Endothelial cell of umbilical vein (primary cell): Measurements from ENCODE around the gene TAS1R3. TPM values are rescaled to one million over a fixed set of nuclear protein-coding genes. Genes with fewer than 3 reads are reported as not detected.

Source experiments
- BruUV-seq: library from RNA; stranded (reverse); fragments of 400-500 nt; replicated peaks from 2 replicates; lab custom pipeline; 2021; lab: Mats Ljungman, UMichigan
- CTCF ChIA-PET: fragments of 300-600, 350-600 bp; sonication (Branson Sonifier 250); formaldehyde crosslinking; loops from one replicate; lab custom pipeline; 2021; ENCODE audit warnings: antibody characterized with exemption, inconsistent platforms; lab: Charles Lee
- POLR2A ChIA-PET: fragments of 300-600, 350-600 bp; sonication (Branson Sonifier 250); formaldehyde crosslinking; loops from one replicate; lab custom pipeline; 2021; ENCODE audit warnings: antibody characterized with exemption, inconsistent platforms; lab: Charles Lee
- DNase-seq: peaks from one replicate; pipeline ENCODE4 v3.0.0-alpha.2; 2011; ENCODE audit warnings: low read depth, low spot score
- FAIRE-seq: peaks from 2 replicates; lab custom pipeline; 2011; peaks lifted over from hg19 to GRCh38; lab: Jason Lieb, UNC
- H2AFZ ChIP-seq: 2 replicates; pipeline ENCODE4 v1.6.0; 2012; ENCODE audit warnings: low read depth, low read length, control low read depth, inconsistent platforms
- H3K27ac ChIP-seq: 2 replicates; pipeline ENCODE4 v1.5.1; 2011; ENCODE audit warnings: low read depth, mild to moderate bottlenecking, control low read depth, low read length, moderate library complexity; ENCODE audit not compliant: insufficient read depth
- H3K27me3 ChIP-seq, 2 experiments: 2 replicates each; pipeline versions ENCODE4 v1.6.0 to v1.6.1; 2011; ENCODE audit warnings: low read length in 2 of 2, mixed read lengths in 1 of 2; ENCODE audit not compliant: control insufficient read depth in 2 of 2, insufficient read depth in 2 of 2
- H3K36me3 ChIP-seq, 2 experiments: 2 replicates in 1 of 2; 3 replicates in 1 of 2; pipeline ENCODE4 v1.5.1; 2011; ENCODE audit warnings: low read length in 2 of 2, mild to moderate bottlenecking in 1 of 2, moderate library complexity in 1 of 2; ENCODE audit not compliant: control insufficient read depth in 2 of 2, insufficient read depth in 2 of 2; ENCODE audit errors: extremely low read depth in 1 of 2
- H3K4me1 ChIP-seq: 3 replicates; pipeline ENCODE4 v1.5.1; 2011; ENCODE audit warnings: mild to moderate bottlenecking, low read length; ENCODE audit not compliant: control insufficient read depth, insufficient read depth; ENCODE audit errors: extremely low read depth
- H3K4me2 ChIP-seq: 2 replicates; pipeline ENCODE4 v1.6.1; 2011; ENCODE audit warnings: low read length, control low read depth, mixed read lengths; ENCODE audit not compliant: insufficient read depth
- H3K4me3 ChIP-seq, 3 experiments: fragments of 200-600 bp in 1 of 3; sonication (generic), shearing (Covaris generic) in 1 of 3; replicated peaks in 1 of 3; 2 replicates each; pipeline ENCODE4 v1.5.1; 2011 to 2016; ENCODE audit warnings: control low read depth in 3 of 3, low read length in 3 of 3, mild to moderate bottlenecking in 2 of 3, inconsistent platforms in 1 of 3, low read depth in 1 of 3, moderate library complexity in 1 of 3; ENCODE audit not compliant: insufficient read depth in 1 of 3
- H3K79me2 ChIP-seq: 2 replicates; pipeline ENCODE4 v1.6.0; 2012; ENCODE audit warnings: low read length, inconsistent platforms; ENCODE audit not compliant: control insufficient read depth, insufficient read depth
- H3K9ac ChIP-seq: replicated peaks from 2 replicates; pipeline ENCODE3; 2011; ENCODE audit warnings: low read length, control low read depth; ENCODE audit not compliant: insufficient read depth; ENCODE audit errors: extremely low read depth
- H3K9me1 ChIP-seq: replicated peaks from 3 replicates; pipeline ENCODE4 v1.6.0; 2011; ENCODE audit warnings: mild to moderate bottlenecking, low read length; ENCODE audit not compliant: control insufficient read depth, insufficient read depth; ENCODE audit errors: extremely low read depth
- H3K9me3 ChIP-seq: replicated peaks from 2 replicates; pipeline ENCODE4 v1.5.1; 2012; ENCODE audit warnings: low read length, inconsistent platforms; ENCODE audit not compliant: control insufficient read depth, insufficient read depth
- H4K20me1 ChIP-seq: replicated peaks from 2 replicates; pipeline ENCODE3; 2011; ENCODE audit warnings: mild to moderate bottlenecking, low read length; ENCODE audit not compliant: control insufficient read depth, insufficient read depth; ENCODE audit errors: extremely low read depth
- EZH2 ChIP-seq: IDR thresholded peaks from 2 replicates; pipeline ENCODE4 v1.6.1; 2012; ENCODE audit warnings: borderline replicate concordance, low read depth, mild to moderate bottlenecking, moderate library complexity, low read length, inconsistent platforms; ENCODE audit not compliant: severe bottlenecking
- FOS ChIP-seq: IDR thresholded peaks from 2 replicates; pipeline ENCODE4 v1.6.1; 2011; ENCODE audit warnings: mild to moderate bottlenecking, low read length, moderate library complexity, borderline replicate concordance; ENCODE audit not compliant: insufficient read depth
- GATA2 ChIP-seq: IDR thresholded peaks from 2 replicates; pipeline ENCODE4 v1.7.0; 2011; ENCODE audit warnings: low read depth, mild to moderate bottlenecking, moderate library complexity, mixed read lengths, low read length; ENCODE audit not compliant: insufficient read length, insufficient read depth
- JUN ChIP-seq: IDR thresholded peaks from 2 replicates; pipeline ENCODE4 v1.6.1; 2011; ENCODE audit warnings: borderline replicate concordance, low read depth; ENCODE audit not compliant: insufficient read length, insufficient read depth
- MYC ChIP-seq: IDR thresholded peaks from one replicate; pipeline ENCODE4 v1.6.1; 2011; ENCODE audit warnings: mild to moderate bottlenecking, low read depth, low read length
- POLR2A ChIP-seq: IDR thresholded peaks from 2 replicates; pipeline ENCODE4 v1.6.1; 2012; ENCODE audit warnings: low read depth, mild to moderate bottlenecking, control low read depth, low read length
- POLR2AphosphoS5 ChIP-seq: IDR thresholded peaks from 2 replicates; pipeline ENCODE4 v1.6.1; 2012; ENCODE audit warnings: low read depth, mild to moderate bottlenecking, control low read depth, low read length, moderate library complexity; ENCODE audit not compliant: insufficient read depth
- dilution Hi-C: fragments of 300-500 bp; cut with MboI; formaldehyde crosslinking; loops from one replicate; pipeline ENCODE4 v1.15.0; 2019; ENCODE audit warnings: low sequenced_read_pairs; ENCODE audit not compliant: extremely low pct_ligation_motif_present
- intact Hi-C: fragments of 100-400 bp; cut with micrococcal nuclease; formaldehyde crosslinking; loops from one replicate; pipeline ENCODE4 v1.10.0; 2022
- polyA plus RNA-seq, 4 experiments: library from polyadenylated mRNA; depleted of rRNA in 3 of 4; stranded (reverse) in 3 of 4; unstranded in 1 of 4; fragments of >200 nt; gene quantifications; 2 replicates each; pipeline versions ENCODE4 v1.2.1 to v1.2.3, GENCODE V29; 2011 to 2012; ENCODE audit warnings: missing spikeins in 1 of 4
- total RNA-seq: library from RNA; stranded (reverse); gene quantifications from 2 replicates; pipeline ENCODE4 v1.2.3, GENCODE V29; 2021
- TF ChIP-seq, protein P1 (sequence below), 2 donors: IDR thresholded peaks; 1 replicate in 1 of 2; 2 replicates in 1 of 2; pipeline ENCODE4 v1.5.1; 2011; ENCODE audit warnings: low read length in 2 of 2, mild to moderate bottlenecking in 2 of 2, moderate library complexity in 2 of 2, control low read depth in 1 of 2, inconsistent platforms in 1 of 2, low read depth in 1 of 2; ENCODE audit not compliant: insufficient read depth in 1 of 2; ENCODE audit errors: extremely low read depth in 1 of 2
- TF ChIP-seq, protein P2 (sequence below): IDR thresholded peaks from 2 replicates; pipeline ENCODE4 v1.6.1; 2011; ENCODE audit not compliant: insufficient read depth, insufficient read length

TAS1R3 gene
- total and polyA plus RNA-seq, 2 donors (not counting 3 experiments of a cell fraction or from before 2014, with no cell fraction given), result 0.26 to 0.38 TPM

DNA sequence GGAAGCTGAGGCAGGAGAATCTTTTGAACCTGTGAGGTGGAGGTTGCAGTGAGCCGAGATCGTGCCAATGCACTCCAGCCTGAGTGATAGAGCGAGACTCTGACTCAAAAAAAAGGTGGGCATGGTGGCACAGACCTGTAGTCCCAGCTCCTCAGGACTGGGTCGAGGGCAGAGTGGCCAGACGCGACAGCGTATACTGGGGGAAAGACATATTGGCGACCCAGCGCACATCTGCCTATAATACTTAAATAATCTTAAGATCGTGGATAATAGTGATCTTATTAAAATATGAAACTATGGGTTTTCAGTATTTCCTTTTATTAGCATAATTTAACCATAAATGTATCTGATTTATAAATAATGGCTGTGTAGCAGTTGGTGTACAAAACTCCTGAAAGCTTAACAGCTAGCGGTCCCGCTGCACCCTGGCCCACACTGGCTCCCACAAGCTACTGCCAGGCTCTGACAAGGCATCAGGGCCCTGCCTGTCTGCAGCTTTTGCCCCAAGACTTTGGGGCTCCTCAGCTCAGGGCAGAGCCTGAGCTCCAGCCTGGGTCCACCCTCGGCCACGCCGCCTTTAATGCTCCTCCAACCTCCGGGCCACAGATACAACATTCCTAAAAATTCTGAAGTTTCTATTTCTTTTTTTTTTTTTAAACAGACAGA lies 46.6 kb downstream of the TAS1R3 start:
- Histone ChIP-seq H4K20me1 (no peaks in the 10 kb centered on the region), H3K79me2 (peaks cover 21% of the 10 kb centered on the region), H3K9ac (no peak overlapping the region), H3K4me1 (peaks cover 10% of the 10 kb centered on the region), H2AFZ (no peak overlapping the region), H3K9me3 (no peaks in the 10 kb centered on the region), H3K4me2 (no peak overlapping the region), H3K27ac (no peak overlapping the region), H3K9me1 (no peaks in the 10 kb centered on the region), H3K36me3 (peaks cover 0 to 6% of the 10 kb centered on the region in 2 experiments), H3K27me3 (no peaks in the 10 kb centered on the region), H3K4me3 (no peak overlapping the region)
- DNase-seq (no peak), FAIRE-seq (no peak)
- no TSS peak for BruUV-seq
- no peak for TF ChIP-seq POLR2AphosphoS5
- no peak for TF ChIP-seq POLR2A
- TF ChIP-seq JUN, result no peak
- intact Hi-C loops, result no loop called here
- ChIA-PET POLR2A (interaction anchor here (0.7 kb wide), 1 partner anchor 13 kb away, joined by 5 read pairs; no protein-coding TSS in a partner anchor), CTCF (no interaction called here)
- dilution Hi-C loops, result no loop called here

DNA sequence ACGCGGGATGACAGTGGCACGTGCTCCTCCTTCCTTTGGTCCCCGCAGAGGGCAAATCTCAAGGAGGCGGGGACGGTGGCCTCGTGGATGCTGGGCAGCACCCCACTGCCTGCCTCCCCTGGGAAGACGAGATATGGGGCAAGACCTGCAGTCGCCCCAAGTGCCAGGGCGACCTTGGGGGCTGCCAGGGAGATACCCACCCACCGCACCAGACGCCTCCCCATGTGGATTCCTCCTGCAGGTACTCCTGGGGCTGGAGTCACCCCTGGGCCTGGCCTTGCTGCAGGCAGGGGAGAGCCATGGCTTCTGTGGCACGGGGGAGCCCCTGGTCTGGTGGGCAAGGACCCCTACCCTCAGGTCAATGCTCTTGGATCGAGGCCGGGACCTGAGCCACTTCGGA lies 49.8 kb downstream of the TAS1R3 start:
- FAIRE-seq (no peak), DNase-seq (no peak)
- ChIA-PET POLR2A (no interaction called here), CTCF (interaction anchor here (1.4 kb wide), 1 partner anchor 21 kb away, joined by 4 read pairs; no protein-coding TSS in a partner anchor)
- dilution Hi-C loops, result no loop called here
- no peaks in the 10 kb centered on the region for H3K27me3 ChIP-seq
- H2AFZ ChIP-seq, result no peak overlapping the region
- no peaks in the 10 kb centered on the region for H3K9me3 ChIP-seq
- no TSS peak for BruUV-seq
- no peak overlapping the region for H3K9ac ChIP-seq
- no peaks in the 10 kb centered on the region for H4K20me1 ChIP-seq
- H3K9me1 ChIP-seq, result no peaks in the 10 kb centered on the region
- H3K79me2 ChIP-seq, result peaks cover 3% of the 10 kb centered on the region
- no peak overlapping the region for H3K4me3 ChIP-seq
- H3K36me3 ChIP-seq, result peaks cover 2 to 6% of the 10 kb centered on the region in 2 experiments
- intact Hi-C loops, result no loop called here
- no peak overlapping the region for H3K4me2 ChIP-seq
- TF ChIP-seq, protein P1, sequence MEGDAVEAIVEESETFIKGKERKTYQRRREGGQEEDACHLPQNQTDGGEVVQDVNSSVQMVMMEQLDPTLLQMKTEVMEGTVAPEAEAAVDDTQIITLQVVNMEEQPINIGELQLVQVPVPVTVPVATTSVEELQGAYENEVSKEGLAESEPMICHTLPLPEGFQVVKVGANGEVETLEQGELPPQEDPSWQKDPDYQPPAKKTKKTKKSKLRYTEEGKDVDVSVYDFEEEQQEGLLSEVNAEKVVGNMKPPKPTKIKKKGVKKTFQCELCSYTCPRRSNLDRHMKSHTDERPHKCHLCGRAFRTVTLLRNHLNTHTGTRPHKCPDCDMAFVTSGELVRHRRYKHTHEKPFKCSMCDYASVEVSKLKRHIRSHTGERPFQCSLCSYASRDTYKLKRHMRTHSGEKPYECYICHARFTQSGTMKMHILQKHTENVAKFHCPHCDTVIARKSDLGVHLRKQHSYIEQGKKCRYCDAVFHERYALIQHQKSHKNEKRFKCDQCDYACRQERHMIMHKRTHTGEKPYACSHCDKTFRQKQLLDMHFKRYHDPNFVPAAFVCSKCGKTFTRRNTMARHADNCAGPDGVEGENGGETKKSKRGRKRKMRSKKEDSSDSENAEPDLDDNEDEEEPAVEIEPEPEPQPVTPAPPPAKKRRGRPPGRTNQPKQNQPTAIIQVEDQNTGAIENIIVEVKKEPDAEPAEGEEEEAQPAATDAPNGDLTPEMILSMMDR (IDR thresholded peaks at IDR 0.05; ENCODE audit: extremely low read depth in 1 of 2, insufficient read depth in 1 of 2, low read depth in 1 of 2, low read length in 2 of 2), result no peak
- TF ChIP-seq, protein P2, sequence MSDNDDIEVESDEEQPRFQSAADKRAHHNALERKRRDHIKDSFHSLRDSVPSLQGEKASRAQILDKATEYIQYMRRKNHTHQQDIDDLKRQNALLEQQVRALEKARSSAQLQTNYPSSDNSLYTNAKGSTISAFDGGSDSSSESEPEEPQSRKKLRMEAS, result no peak
- TF ChIP-seq GATA2 (no peak), JUN (no peak), FOS (no peak), POLR2A (no peak), POLR2AphosphoS5 (no peak), MYC (no peak), EZH2 (no peak)
- H3K27ac ChIP-seq, result no peak overlapping the region
- H3K4me1 ChIP-seq, result no peaks in the 10 kb centered on the region
